Pancreas (tissue), 10 donors: ENCODE measurements around the gene PLK2. TPM values are rescaled to one million over a fixed set of nuclear protein-coding genes. Genes with fewer than 3 reads are reported as not detected.
A peak's percentile ranks its signal among the peaks of the same experiment; 100 is the strongest.

Source experiments
- ATAC-seq, 4 donors: fragments of 200-7000 bp; cut with Tn5 transposase; one replicate each; pipeline versions ENCODE4 v1.8.0 to v1.9.1; 2020; ENCODE audit warnings: mild to moderate bottlenecking in 4 of 4, moderate library complexity in 4 of 4
- DNase-seq, 6 donors: peaks; one replicate each; pipeline ENCODE4 v3.0.0-alpha.2; 2020
- FAIRE-seq: peaks from 2 replicates; lab custom pipeline; 2012; peaks lifted over from hg19 to GRCh38; lab: Jason Lieb, UNC
- H3K27ac ChIP-seq, 4 donors: fragments of 200-600 bp; sonication (generic); 1 replicate in 3 of 4; 2 replicates in 1 of 4; pipeline versions ENCODE4 v1.5.0 to v1.8.0; 2020
- H3K27me3 ChIP-seq, 4 donors: fragments of 200-600 bp; one replicate each; pipeline ENCODE4 v1.8.0; 2021
- H3K36me3 ChIP-seq, 3 donors: fragments of 200-600 bp; sonication (generic) in 1 of 3; one replicate each; pipeline versions ENCODE4 v1.5.0 to v1.8.0; 2020 to 2021
- H3K4me1 ChIP-seq, 3 donors: fragments of 200-600 bp; one replicate each; pipeline ENCODE4 v1.8.0; 2021
- H3K4me3 ChIP-seq, 4 donors: fragments of 200-600 bp; sonication (generic) in 2 of 4; one replicate each; pipeline versions ENCODE4 v1.5.0 to v1.8.0; 2020 to 2021
- H3K9me3 ChIP-seq, 4 donors: fragments of 200-600 bp; one replicate each; pipeline ENCODE4 v1.8.0; 2021
- WGBS, 2 donors: extraction: QIAGEN DNeasy Blood & Tissue Kit; methylation state at CpG; one replicate each; pipeline ENCODE4 v1.1.7; 2013; 5-methylcytosine and 5-hydroxymethylcytosine counted together
- intact Hi-C, 3 donors: fragments of 100-400 bp; cut with DNase I; formaldehyde crosslinking; loops; one replicate each; pipeline versions ENCODE4 v1.11.1 to v1.14.2; 2022
- polyA plus RNA-seq, 2 donors: library from polyadenylated mRNA; stranded (reverse); fragments of 200-250 nt; gene quantifications; one replicate each; pipeline ENCODE4 v1.2.3, GENCODE V29; 2013
- total RNA-seq, 6 donors: library from RNA; stranded (reverse); fragmentation: NEBNext Ultra II Directional in 4 of 6; extraction: Animal tissue kit (Norgen Biotek cat#: 25700) in 4 of 6; gene quantifications; one replicate each; pipeline versions ENCODE4 v1.2.1 to v1.2.4, GENCODE V29; 2021 to 2023
- TF ChIP-seq, protein P1 (sequence below), 4 donors: fragments of 200-600 bp; sonication (generic) in 3 of 4; IDR thresholded peaks; one replicate each; pipeline versions ENCODE4 v1.5.0 to v1.8.0; 2021; ENCODE audit warnings: antibody characterized with exemption in 4 of 4
- donor health status: healthy with polysubstance abuse.
- donor health status: DM: no; HTN: no; CAD: no; lungs with moderate emphysema.
- donor health status: DM: no; HTN: no; CAD: no.
- donor health status: control.
- donor health status: control.
- donor health status: Bipolar disorder and iron deficiency.
- donor health status: DM: yes; HTN: yes; CAD: no.
- donor health status: DM: no; HTN: no; CAD: no.
- donor health status: DM: no; HTN: no; CAD: no.
- donor health status: DM: yes; HTN: yes; CAD: no.

PLK2 gene
- total and polyA plus RNA-seq, 8 donors, result 16.2 to 47.8 (median 25.6) TPM

DNA sequence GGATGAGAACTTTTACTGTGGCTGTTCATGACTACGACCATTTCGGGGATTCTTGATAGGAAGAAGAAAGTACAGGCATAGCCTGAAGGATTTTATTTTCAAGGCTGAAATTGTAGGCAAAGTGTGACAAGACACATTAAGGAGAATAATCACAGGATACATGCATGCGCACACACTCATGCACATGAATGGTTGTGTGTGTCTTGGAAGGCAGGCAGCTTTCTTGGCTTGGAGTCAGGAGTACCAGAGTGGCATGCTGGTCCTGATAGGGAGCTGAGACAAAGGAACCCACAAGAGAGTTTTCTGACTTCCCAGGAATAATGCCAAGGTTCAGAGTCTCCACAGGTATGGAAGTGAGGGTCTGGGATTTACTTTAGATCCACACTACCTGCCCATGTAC is 22.2 kb downstream of the PLK2 start:
- WGBS, 2 donors, result 75 to 84% methylated on average over 3 of the region's 3 CpGs
- Histone ChIP-seq H3K4me3 (no peak overlapping the region), H3K4me1 (peaks cover 15 to 25% (median 23%) of the 10 kb centered on the region in 3 donors), H3K9me3 (no peaks in the 10 kb centered on the region), H3K27ac (no peak overlapping the region), H3K27me3 (no peaks in the 10 kb centered on the region), H3K36me3 (no peaks in the 10 kb centered on the region)
- TF ChIP-seq, protein P1, sequence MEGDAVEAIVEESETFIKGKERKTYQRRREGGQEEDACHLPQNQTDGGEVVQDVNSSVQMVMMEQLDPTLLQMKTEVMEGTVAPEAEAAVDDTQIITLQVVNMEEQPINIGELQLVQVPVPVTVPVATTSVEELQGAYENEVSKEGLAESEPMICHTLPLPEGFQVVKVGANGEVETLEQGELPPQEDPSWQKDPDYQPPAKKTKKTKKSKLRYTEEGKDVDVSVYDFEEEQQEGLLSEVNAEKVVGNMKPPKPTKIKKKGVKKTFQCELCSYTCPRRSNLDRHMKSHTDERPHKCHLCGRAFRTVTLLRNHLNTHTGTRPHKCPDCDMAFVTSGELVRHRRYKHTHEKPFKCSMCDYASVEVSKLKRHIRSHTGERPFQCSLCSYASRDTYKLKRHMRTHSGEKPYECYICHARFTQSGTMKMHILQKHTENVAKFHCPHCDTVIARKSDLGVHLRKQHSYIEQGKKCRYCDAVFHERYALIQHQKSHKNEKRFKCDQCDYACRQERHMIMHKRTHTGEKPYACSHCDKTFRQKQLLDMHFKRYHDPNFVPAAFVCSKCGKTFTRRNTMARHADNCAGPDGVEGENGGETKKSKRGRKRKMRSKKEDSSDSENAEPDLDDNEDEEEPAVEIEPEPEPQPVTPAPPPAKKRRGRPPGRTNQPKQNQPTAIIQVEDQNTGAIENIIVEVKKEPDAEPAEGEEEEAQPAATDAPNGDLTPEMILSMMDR (IDR thresholded peaks at IDR 0.05), result no peak
- ATAC-seq, result peak in 3 of 4 donors; percentile 22 to 45 (median 33)
- peak in 3 of 6 donors; percentile 26 to 36 (median 31) for DNase-seq
- FAIRE-seq, result no peak
- intact Hi-C loops, result no loop called here

- Histone ChIP-seq H3K27me3 (peaks cover 0 to 4% (median 0%) of the 10 kb centered on the region in 4 donors), H3K4me3 (no peak overlapping the region), H3K27ac (no peak overlapping the region), H3K4me1 (no peaks in the 10 kb centered on the region), H3K9me3 (no peaks in the 10 kb centered on the region), H3K36me3 (no peaks in the 10 kb centered on the region)
- intact Hi-C loops, result no loop called here
- FAIRE-seq, result no peak
- ATAC-seq, result no peak
- WGBS, 2 donors, result 85 to 89% methylated on average over 2 of the region's 2 CpGs
- TF ChIP-seq, protein P1 (IDR thresholded peaks at IDR 0.05), result no peak
- no peak for DNase-seq
These were observed 28.1 kb downstream of the PLK2 start for GRCh38 chr5:58431832-58432231.

GRCh38 chr5:58412932-58413331 is 47.0 kb downstream of the PLK2 start:
- FAIRE-seq (no peak), ATAC-seq (no peak), DNase-seq (no peak)
- TF ChIP-seq, protein P1 (IDR thresholded peaks at IDR 0.05), result no peak
- Histone ChIP-seq H3K27me3 (no peaks in the 10 kb centered on the region), H3K27ac (no peak overlapping the region), H3K36me3 (no peaks in the 10 kb centered on the region), H3K4me3 (no peak overlapping the region), H3K9me3 (no peaks in the 10 kb centered on the region), H3K4me1 (no peaks in the 10 kb centered on the region)
- WGBS, 2 donors, result 88 to 96% methylated on average over 1 of the region's 1 CpG
- intact Hi-C loops, result no loop called here

GRCh38 chr5:58412081-58412480 is 47.8 kb downstream of the PLK2 start:
- Histone ChIP-seq H3K4me3 (no peak overlapping the region), H3K4me1 (no peaks in the 10 kb centered on the region), H3K27me3 (no peaks in the 10 kb centered on the region), H3K9me3 (no peaks in the 10 kb centered on the region), H3K27ac (no peak overlapping the region), H3K36me3 (no peaks in the 10 kb centered on the region)
- intact Hi-C loops, result no loop called here
- FAIRE-seq (no peak), ATAC-seq (no peak), DNase-seq (no peak)
- TF ChIP-seq, protein P1 (IDR thresholded peaks at IDR 0.05), result no peak
- 78 to 81% methylated on average over 2 of the region's 2 CpGs for WGBS, 2 donors

DNA sequence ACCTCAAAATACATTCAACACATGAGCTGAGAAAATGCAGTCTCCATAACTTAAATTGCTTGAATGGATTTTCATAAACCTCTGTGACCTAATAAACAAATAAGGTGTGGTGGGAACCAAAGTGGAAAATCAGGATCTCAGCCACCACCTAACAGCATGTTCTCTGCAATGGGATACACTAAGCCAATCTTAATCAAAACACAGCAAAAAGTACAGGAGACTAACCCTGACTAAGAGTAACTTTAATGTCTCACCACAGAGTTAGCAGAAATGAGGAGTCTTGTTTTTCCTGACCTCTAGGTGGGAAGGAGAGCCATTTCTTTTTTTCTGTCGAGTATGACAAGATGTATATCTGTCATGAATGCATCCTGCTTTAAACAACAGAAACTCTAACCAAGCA is 48.5 kb downstream of the PLK2 start:
- DNase-seq, result no peak
- H3K9me3 ChIP-seq, result no peaks in the 10 kb centered on the region
- intact Hi-C loops, result no loop called here
- no peaks in the 10 kb centered on the region for H3K4me1 ChIP-seq
- H3K27me3 ChIP-seq, result no peaks in the 10 kb centered on the region
- TF ChIP-seq, protein P1 (IDR thresholded peaks at IDR 0.05), result no peak
- no peaks in the 10 kb centered on the region for H3K36me3 ChIP-seq
- H3K27ac ChIP-seq, result no peak overlapping the region
- 55 to 79% methylated on average over 1 of the region's 1 CpG for WGBS, 2 donors
- ATAC-seq, result no peak
- FAIRE-seq, result no peak
- no peak overlapping the region for H3K4me3 ChIP-seq
